Endodermal cell (in vitro differentiated cells): ENCODE measurements around the gene CHID1. TPM values are rescaled to one million over a fixed set of nuclear protein-coding genes. Genes with fewer than 3 reads are reported as not detected.

Experiments
- DNase-seq: peaks from one replicate; pipeline ENCODE4 v3.0.0-alpha.2; 2017
- H3K27ac ChIP-seq: 2 replicates; pipeline ENCODE4 v1.5.1; 2013; ENCODE audit warnings: mild to moderate bottlenecking, low read depth, low read length, moderate library complexity
- H3K27me3 ChIP-seq: 2 replicates; pipeline ENCODE4 v1.6.1; 2013; ENCODE audit warnings: mild to moderate bottlenecking, low read length, moderate library complexity; ENCODE audit not compliant: insufficient read depth, control insufficient read depth, poor library complexity, severe bottlenecking
- H3K36me3 ChIP-seq: 2 replicates; pipeline ENCODE4 v1.7.0; 2013; ENCODE audit warnings: mild to moderate bottlenecking, low read length, moderate library complexity; ENCODE audit not compliant: control insufficient read depth, insufficient read depth
- H3K4me1 ChIP-seq: one replicate; pipeline ENCODE4 v1.7.0; 2013; ENCODE audit warnings: low read length; ENCODE audit not compliant: control insufficient read depth, insufficient read depth
- H3K4me3 ChIP-seq: 2 replicates; pipeline ENCODE4 v1.5.1; 2013; ENCODE audit warnings: mild to moderate bottlenecking, low read length, moderate library complexity
- H3K9ac ChIP-seq: 2 replicates; pipeline ENCODE4 v1.6.1; 2013; ENCODE audit warnings: mild to moderate bottlenecking, low read length, moderate library complexity; ENCODE audit not compliant: poor library complexity, severe bottlenecking; ENCODE audit errors: extremely low read depth
- H3K9me3 ChIP-seq: 2 replicates; pipeline ENCODE4 v1.6.1; 2013; ENCODE audit warnings: mild to moderate bottlenecking, low read length, moderate library complexity; ENCODE audit not compliant: control insufficient read depth
- H3K27ac Mint-ChIP-seq: 2 replicates; pipeline ENCODE4 v1.8.0; 2020; ENCODE audit warnings: mixed read lengths
- H3K27me3 Mint-ChIP-seq: 2 replicates; pipeline ENCODE4 v1.8.0; 2021; ENCODE audit warnings: mild to moderate bottlenecking, mixed read lengths; ENCODE audit not compliant: insufficient read depth
- H3K36me3 Mint-ChIP-seq: 2 replicates; pipeline ENCODE4 v1.8.0; 2020; ENCODE audit warnings: low read depth, mixed read lengths
- H3K4me1 Mint-ChIP-seq: 2 replicates; pipeline ENCODE4 v1.8.0; 2020; ENCODE audit warnings: mixed read lengths
- H3K4me3 Mint-ChIP-seq: 2 replicates; pipeline ENCODE4 v1.8.0; 2020; ENCODE audit warnings: mild to moderate bottlenecking, moderate library complexity, mixed read lengths
- H3K9me3 Mint-ChIP-seq: 2 replicates; pipeline ENCODE4 v1.8.0; 2020; ENCODE audit warnings: mild to moderate bottlenecking, mixed read lengths
- CTCF ChIP-seq: fragments of 200-600 bp; sonication (generic); conservative IDR thresholded peaks from 2 replicates; pipeline ENCODE4 v1.5.0; 2021; ENCODE audit warnings: antibody characterized with exemption, mild to moderate bottlenecking
- WGBS, 2 experiments: methylation state at CpG; one replicate each; pipeline versions ENCODE4 v1.1.5 to v1.1.7; 2013; ENCODE audit warnings: missing lambda C conversion rate in 2 of 2, mixed read lengths in 1 of 2; ENCODE audit not compliant: insufficient coverage in 1 of 2, insufficient read length in 1 of 2; 5-methylcytosine and 5-hydroxymethylcytosine counted together
- total RNA-seq, 2 donors: library from RNA; stranded (reverse); fragmentation: NEBNext Ultra II Directional in 1 of 2; extraction: Animal tissue kit (Norgen Biotek cat#: 25700) in 1 of 2; gene quantifications; 2 replicates in 1 of 2; 3 replicates in 1 of 2; pipeline ENCODE4 v1.2.1, GENCODE V29; 2021

The CHID1 gene
- total RNA-seq, 2 donors from 2014 or later, result 82.0 to 83.5 TPM

- peaks cover 24% of the 10 kb centered on the region for H3K4me1 ChIP-seq
- no peak overlapping the region for H3K9ac ChIP-seq
- no peaks in the 10 kb centered on the region for H3K36me3 Mint-ChIP-seq
- H3K9me3 Mint-ChIP-seq, result no peaks in the 10 kb centered on the region
- peaks cover 7% of the 10 kb centered on the region for H3K27me3 Mint-ChIP-seq
- no peaks in the 10 kb centered on the region for H3K36me3 ChIP-seq
- H3K9me3 ChIP-seq, result no peaks in the 10 kb centered on the region
- no peak for TF ChIP-seq CTCF
- H3K4me3 Mint-ChIP-seq, result no peak overlapping the region
- DNase-seq, result no peak
- no peak overlapping the region for H3K27ac Mint-ChIP-seq
- peaks cover 7% of the 10 kb centered on the region for H3K4me1 Mint-ChIP-seq
- no peak overlapping the region for H3K27ac ChIP-seq
- H3K4me3 ChIP-seq, result no peak overlapping the region
- H3K27me3 ChIP-seq, result no peaks in the 10 kb centered on the region
- WGBS, 2 experiments, result 89 to 97% methylated on average over 18 of the region's 18 CpGs
Measured at GRCh38 chr11:847876-848275, 62.7 kb downstream of the CHID1 start.

GRCh38 chr11:846496-847098, 64.0 kb downstream of the CHID1 start:
- H3K27me3 ChIP-seq, result no peaks in the 10 kb centered on the region
- Mint-ChIP-seq H3K4me1 (peaks cover 7% of the 10 kb centered on the region), H3K27ac (no peak overlapping the region), H3K36me3 (no peaks in the 10 kb centered on the region), H3K27me3 (peaks cover 7% of the 10 kb centered on the region), H3K9me3 (no peaks in the 10 kb centered on the region), H3K4me3 (no peak overlapping the region)
- H3K27ac ChIP-seq, result no peak overlapping the region
- no peak overlapping the region for H3K9ac ChIP-seq
- no peaks in the 10 kb centered on the region for H3K36me3 ChIP-seq
- H3K9me3 ChIP-seq, result no peaks in the 10 kb centered on the region
- H3K4me1 ChIP-seq, result peaks cover 24% of the 10 kb centered on the region
- no peak for DNase-seq
- no peak for TF ChIP-seq CTCF
- 93 to 100% methylated on average over 9 to 11 of the region's 11 CpGs for WGBS, 2 experiments
- H3K4me3 ChIP-seq, result no peak overlapping the region

DNA sequence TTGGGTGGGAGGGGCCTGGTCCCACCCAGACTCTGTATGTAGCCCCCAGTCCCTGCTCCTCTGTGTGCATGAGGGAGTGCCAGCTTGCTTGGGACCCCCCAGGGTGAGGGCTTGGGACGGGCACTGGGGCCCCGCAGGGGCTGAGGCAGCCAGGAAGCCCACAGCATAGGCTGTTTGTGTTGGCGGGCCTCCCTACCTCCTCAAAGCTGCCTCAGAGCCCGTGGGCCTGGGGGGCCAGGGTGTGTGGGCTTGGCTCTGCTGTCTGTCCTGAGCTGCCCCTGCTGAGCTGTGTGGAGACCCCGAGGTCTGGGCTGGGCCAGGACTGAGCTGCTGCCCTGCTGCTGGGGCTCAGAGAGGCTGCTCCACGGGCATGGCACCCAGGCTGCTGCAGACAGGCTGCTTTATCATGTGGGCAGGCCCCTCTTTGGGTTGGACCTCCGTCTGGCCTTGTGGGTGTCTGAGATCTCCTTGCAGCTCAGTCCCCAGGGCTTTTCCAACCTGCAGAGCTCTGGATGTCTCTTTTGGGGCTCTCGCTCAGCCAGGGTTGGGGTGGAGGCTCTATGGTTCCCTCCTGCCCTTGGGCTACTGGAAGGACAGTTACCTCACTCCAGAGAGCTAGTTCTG, 64.6 kb downstream of the CHID1 start:
- no peak overlapping the region for H3K9ac ChIP-seq
- H3K27ac ChIP-seq, result no peak overlapping the region
- no peak for TF ChIP-seq CTCF
- peaks cover 6% of the 10 kb centered on the region for H3K27me3 Mint-ChIP-seq
- H3K4me3 Mint-ChIP-seq, result no peak overlapping the region
- H3K9me3 Mint-ChIP-seq, result no peaks in the 10 kb centered on the region
- peaks cover 11% of the 10 kb centered on the region for H3K4me1 Mint-ChIP-seq
- peaks cover 4% of the 10 kb centered on the region for H3K36me3 ChIP-seq
- no peak overlapping the region for H3K27ac Mint-ChIP-seq
- H3K27me3 ChIP-seq, result no peaks in the 10 kb centered on the region
- no peak overlapping the region for H3K4me3 ChIP-seq
- peaks cover 21% of the 10 kb centered on the region for H3K4me1 ChIP-seq
- DNase-seq, result no peak
- 76 to 84% methylated on average over 6 to 8 of the region's 8 CpGs for WGBS, 2 experiments
- H3K36me3 Mint-ChIP-seq, result no peaks in the 10 kb centered on the region
- no peaks in the 10 kb centered on the region for H3K9me3 ChIP-seq
